GM12892 (cell line): ENCODE measurements around the gene CHIA.

Experiments
- POLR2A ChIP-seq: IDR thresholded peaks from 2 replicates; pipeline ENCODE4 v1.6.1; 2011; ENCODE audit warnings: low read depth, low read length, control low read depth
- POLR2AphosphoS5 ChIP-seq: IDR thresholded peaks from 2 replicates; pipeline ENCODE4 v1.6.1; 2011; ENCODE audit warnings: low read depth, low read length, control low read depth
- TAF1 ChIP-seq: IDR thresholded peaks from 2 replicates; pipeline ENCODE4 v1.6.1; 2011; ENCODE audit warnings: low read depth, mild to moderate bottlenecking, control low read depth, low read length, borderline replicate concordance

- TF ChIP-seq POLR2A, result no peak
- TF ChIP-seq POLR2AphosphoS5, result no peak
- TF ChIP-seq TAF1, result no peak
These were observed 68.7 kb downstream of the CHIA start for GRCh38 chr1:111359376-111359775.
